CD14-positive monocyte (primary cell): ENCODE results near the gene CIAO2A. TPM values are rescaled to one million over a fixed set of nuclear protein-coding genes. Genes with fewer than 3 reads are reported as not detected.

Experiments used
- DNase-seq, 3 donors: peaks; one replicate each; pipeline ENCODE4 v3.0.0-alpha.2; 2011 to 2022
- H2AFZ ChIP-seq: 2 replicates; pipeline ENCODE4 v1.6.0; 2012; ENCODE audit warnings: mild to moderate bottlenecking, low read depth, low read length, inconsistent platforms; ENCODE audit not compliant: insufficient read depth, poor library complexity, severe bottlenecking
- H3K27ac ChIP-seq, 2 donors: 1 replicate in 1 of 2; 2 replicates in 1 of 2; pipeline ENCODE4 v1.5.1; 2012 to 2013; ENCODE audit warnings: low read length in 2 of 2, control low read depth in 1 of 2, inconsistent platforms in 1 of 2, low read depth in 1 of 2, mild to moderate bottlenecking in 1 of 2
- H3K27me3 ChIP-seq, 2 donors: one replicate each; pipeline versions ENCODE4 v1.6.0 to v1.6.1; 2011 to 2013; ENCODE audit warnings: low read length in 2 of 2; ENCODE audit not compliant: control insufficient read depth in 2 of 2, insufficient read depth in 2 of 2
- H3K36me3 ChIP-seq, 2 donors: replicated peaks in 1 of 2; 1 replicate in 1 of 2; 2 replicates in 1 of 2; pipeline versions ENCODE4 v1.5.1 to v1.6.1; 2012 to 2013; ENCODE audit warnings: low read length in 2 of 2, control low read depth in 1 of 2, inconsistent platforms in 1 of 2, mild to moderate bottlenecking in 1 of 2; ENCODE audit not compliant: insufficient read depth in 2 of 2, control insufficient read depth in 1 of 2
- H3K4me1 ChIP-seq, 2 donors: 1 replicate in 1 of 2; 2 replicates in 1 of 2; pipeline versions ENCODE4 v1.5.1 to v1.6.1; 2012 to 2013; ENCODE audit warnings: low read length in 2 of 2, control low read depth in 1 of 2, inconsistent platforms in 1 of 2, mild to moderate bottlenecking in 1 of 2, moderate library complexity in 1 of 2; ENCODE audit not compliant: insufficient read depth in 2 of 2, control insufficient read depth in 1 of 2
- H3K4me2 ChIP-seq: replicated peaks from 2 replicates; pipeline ENCODE3; 2012; ENCODE audit warnings: low read length, moderate library complexity, mild to moderate bottlenecking; ENCODE audit not compliant: poor library complexity, severe bottlenecking; ENCODE audit errors: extremely low read depth
- H3K4me3 ChIP-seq, 3 experiments: fragments of 200-600 bp in 1 of 3; sonication (generic) in 1 of 3; replicated peaks in 1 of 3; 1 replicate in 2 of 3; 2 replicates in 1 of 3; pipeline ENCODE4 v1.5.1; 2011 to 2013; ENCODE audit warnings: low read length in 3 of 3, mild to moderate bottlenecking in 3 of 3, control low read depth in 2 of 3, low read depth in 2 of 3, inconsistent platforms in 1 of 3, moderate library complexity in 1 of 3
- H3K79me2 ChIP-seq: 2 replicates; pipeline ENCODE4 v1.6.0; 2012; ENCODE audit warnings: mild to moderate bottlenecking, control low read depth, inconsistent platforms, low read length, moderate library complexity; ENCODE audit not compliant: insufficient read depth
- H3K9ac ChIP-seq: 2 replicates; pipeline ENCODE4 v1.6.0; 2017; ENCODE audit warnings: low read length, mild to moderate bottlenecking; ENCODE audit not compliant: insufficient read depth, poor library complexity, severe bottlenecking
- H3K9me3 ChIP-seq, 2 donors: replicated peaks in 1 of 2; 1 replicate in 1 of 2; 2 replicates in 1 of 2; pipeline versions ENCODE4 v1.5.1 to v1.6.1; 2012 to 2013; ENCODE audit warnings: low read length in 2 of 2, control low read depth in 1 of 2; ENCODE audit not compliant: control insufficient read depth in 1 of 2, insufficient read depth in 1 of 2
- H4K20me1 ChIP-seq: 2 replicates; pipeline ENCODE4 v1.6.0; 2012; ENCODE audit warnings: mild to moderate bottlenecking, low read length, control low read depth, moderate library complexity; ENCODE audit not compliant: insufficient read depth
- H3K27ac Mint-ChIP-seq, 7 donors: one replicate each; pipeline ENCODE4 v1.8.0; 2020; ENCODE audit warnings: mild to moderate bottlenecking in 7 of 7, mixed read lengths in 7 of 7, moderate library complexity in 6 of 7, inconsistent platforms in 2 of 7
- H3K27me3 Mint-ChIP-seq, 3 donors: one replicate each; pipeline ENCODE4 v1.8.0; 2021 to 2022; ENCODE audit warnings: low read depth in 3 of 3, mild to moderate bottlenecking in 3 of 3, mixed read lengths in 3 of 3, moderate library complexity in 3 of 3, inconsistent platforms in 1 of 3
- H3K36me3 Mint-ChIP-seq, 2 donors: one replicate each; pipeline ENCODE4 v1.8.0; 2020; ENCODE audit warnings: mixed read lengths in 2 of 2, inconsistent platforms in 1 of 2, mild to moderate bottlenecking in 1 of 2
- H3K4me1 Mint-ChIP-seq: one replicate; pipeline ENCODE4 v1.8.0; 2020; ENCODE audit warnings: mild to moderate bottlenecking, mixed read lengths
- H3K4me3 Mint-ChIP-seq, 2 donors: one replicate each; pipeline ENCODE4 v1.8.0; 2020; ENCODE audit warnings: mild to moderate bottlenecking in 2 of 2, mixed read lengths in 2 of 2, moderate library complexity in 1 of 2
- H3K9me3 Mint-ChIP-seq, 7 donors: one replicate each; pipeline ENCODE4 v1.8.0; 2020 to 2022; ENCODE audit warnings: mixed read lengths in 7 of 7, mild to moderate bottlenecking in 6 of 7, moderate library complexity in 6 of 7, inconsistent platforms in 2 of 7
- CTCF ChIP-seq: fragments of 200-600 bp; IDR thresholded peaks from one replicate; pipeline ENCODE4 v1.8.0; 2022; ENCODE audit warnings: antibody characterized with exemption, mild to moderate bottlenecking
- WGBS: methylation state at CpG from one replicate; pipeline ENCODE4 v1.1.5; 2013; ENCODE audit warnings: missing lambda C conversion rate; ENCODE audit not compliant: insufficient coverage; 5-methylcytosine and 5-hydroxymethylcytosine counted together
- intact Hi-C, 2 donors: fragments of 100-400 bp; cut with micrococcal nuclease; formaldehyde crosslinking; loops; one replicate each; pipeline versions ENCODE4 v1.15.0 to v1.15.1; 2023
- polyA plus RNA-seq, 3 donors: library from polyadenylated mRNA; depleted of rRNA in 1 of 3; unstranded in 2 of 3; stranded (reverse) in 1 of 3; fragments of 300-500 nt in 2 of 3; fragments of >200 nt in 1 of 3; fragmentation: Illumina TruSeq in 2 of 3; gene quantifications; 1 replicate in 2 of 3; 2 replicates in 1 of 3; pipeline ENCODE4 v1.2.3, GENCODE V29; 2012 to 2021
- small RNA-seq: library from RNA; depleted of rRNA; stranded (forward); fragments of <200 nt; gene quantifications from one replicate; pipeline ENCODE3, GENCODE V24; 2012; ENCODE audit warnings: low read depth; ENCODE audit not compliant: insufficient read length

CIAO2A gene
- polyA plus RNA-seq, 3 donors = 98.2 to 265 (median 261) TPM

GRCh38 chr15:64023220-64023619, 70.4 kb downstream of the CIAO2A start:
- no CpG with 5 or more reads among the region's 1 CpG for WGBS
- Histone ChIP-seq H3K4me1 (peaks cover 14 to 22% of the 10 kb centered on the region in 2 donors), H3K9me3 (peaks cover 0 to 13% of the 10 kb centered on the region in 2 donors), H2AFZ (no peak overlapping the region), H3K9ac (no peak overlapping the region), H3K36me3 (no peaks in the 10 kb centered on the region), H3K79me2 (no peaks in the 10 kb centered on the region), H3K27ac (no peak overlapping the region), H4K20me1 (no peaks in the 10 kb centered on the region), H3K4me2 (no peak overlapping the region), H3K27me3 (no peaks in the 10 kb centered on the region), H3K4me3 (no peak overlapping the region)
- intact Hi-C loops = no loop called here
- H3K27me3 Mint-ChIP-seq = peaks cover 0 to 1% (median 0%) of the 10 kb centered on the region in 3 donors
- H3K27ac Mint-ChIP-seq = peak overlapping the region in 1 of 7 donors; percentile 75
- no peak overlapping the region for H3K4me3 Mint-ChIP-seq
- no peak for TF ChIP-seq CTCF
- peaks cover 3 to 11% (median 9%) of the 10 kb centered on the region in 7 donors for H3K9me3 Mint-ChIP-seq
- peaks cover 28% of the 10 kb centered on the region for H3K4me1 Mint-ChIP-seq
- DNase-seq = no peak
- H3K36me3 Mint-ChIP-seq = peaks cover 0 to 6% of the 10 kb centered on the region in 2 donors

- Histone ChIP-seq H3K4me1 (peaks cover 14 to 22% of the 10 kb centered on the region in 2 donors), H3K9me3 (peaks cover 0 to 13% of the 10 kb centered on the region in 2 donors), H3K27ac (no peak overlapping the region), H3K79me2 (no peaks in the 10 kb centered on the region), H4K20me1 (no peaks in the 10 kb centered on the region), H3K9ac (no peak overlapping the region), H2AFZ (no peak overlapping the region), H3K4me2 (no peak overlapping the region), H3K36me3 (no peaks in the 10 kb centered on the region), H3K27me3 (no peaks in the 10 kb centered on the region), H3K4me3 (no peak overlapping the region)
- Mint-ChIP-seq H3K36me3 (peaks cover 0 to 6% of the 10 kb centered on the region in 2 donors), H3K9me3 (peaks cover 3 to 11% (median 9%) of the 10 kb centered on the region in 7 donors), H3K4me1 (peaks cover 28% of the 10 kb centered on the region), H3K27me3 (peaks cover 0 to 2% (median 1%) of the 10 kb centered on the region in 3 donors), H3K4me3 (no peak overlapping the region), H3K27ac (no peak overlapping the region)
- TF ChIP-seq CTCF = no peak
- WGBS = 100% methylated on average over 1 of the region's 6 CpGs
- intact Hi-C loops = no loop called here
- no peak for DNase-seq
Observed at GRCh38 chr15:64022571-64022970, 71.1 kb downstream of the CIAO2A start.

Small RNA genes lying within 50 kb of the gene (small RNA-seq; reads per million reads assigned to genes)
- gene RF00019 = not detected

Other genes starting within 250 kb of the CIAO2A start
- 1 to 10 TPM in 2 of 3 donors, under 1 TPM in 1; 0.59 to 4.1 (median 2.1) TPM for gene DAPK2, start 47.4 kb downstream of the CIAO2A start, polyA plus RNA-seq
- gene SNX1, start 2.1 kb upstream of the CIAO2A start, polyA plus RNA-seq = 100 to 1,000 TPM; 104 to 115 (median 115) TPM
- gene SNX22, start 57.9 kb upstream of the CIAO2A start, polyA plus RNA-seq = 1 to 10 TPM in 1 of 3 donors, under 1 TPM in 2; 0.19 to 1.2 (median 0.80) TPM
- gene PPIB, start 69.2 kb upstream of the CIAO2A start, polyA plus RNA-seq = 100 to 1,000 TPM; 224 to 532 (median 520) TPM